Measurements from ENCODE around the gene TDRD15. TPM values are rescaled to one million over a fixed set of nuclear protein-coding genes. Genes with fewer than 3 reads are reported as not detected.

Gene TDRD15
- total and polyA plus RNA-seq, 2 experiments from 2014 or later = 0.07 TPM; not detected in 1

DNA sequence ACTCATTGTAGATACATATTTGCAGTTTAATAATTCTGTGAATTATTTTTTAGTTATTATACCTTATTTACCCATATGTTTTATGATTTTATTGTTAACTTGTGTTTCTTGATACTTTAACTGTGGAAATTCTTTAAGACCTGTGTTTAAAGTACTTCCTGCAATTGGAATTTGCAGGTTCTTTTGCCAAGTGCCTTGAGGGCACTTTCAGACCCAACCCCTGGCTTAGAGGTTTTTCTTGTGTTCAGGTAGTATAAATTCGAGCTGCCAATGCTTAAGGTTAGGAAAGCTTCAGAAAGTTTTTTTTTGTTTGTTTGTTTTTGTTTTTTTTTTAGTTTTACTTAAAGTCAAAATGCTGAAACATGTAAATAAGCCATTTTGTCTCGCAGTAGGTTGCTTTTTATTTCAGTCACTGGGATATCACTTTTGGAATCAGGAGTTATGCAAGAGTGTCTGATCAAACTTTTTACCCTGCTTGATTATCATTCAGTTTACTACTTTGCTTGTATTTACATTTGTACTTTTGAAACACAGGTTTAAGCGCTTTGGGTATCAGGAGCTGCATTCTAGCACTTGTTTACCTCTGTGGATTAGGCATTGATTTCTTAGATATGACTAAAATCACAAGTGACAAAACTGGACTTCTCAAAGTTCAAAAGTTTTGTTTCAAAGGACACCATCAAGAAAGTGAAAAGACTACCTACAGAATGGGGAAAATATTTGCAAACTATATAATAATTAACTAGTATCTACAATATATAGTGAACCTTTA, 31.8 kb downstream of the TDRD15 start:
- H3K27ac ChIP-seq = no peak overlapping the region
- no peaks in the 10 kb centered on the region for H3K36me3 ChIP-seq (replicated peaks; ENCODE audit: insufficient read depth, low read depth)
- H3K27me3 ChIP-seq = no peaks in the 10 kb centered on the region
- H3K4me3 ChIP-seq = no peak overlapping the region
- WGBS (ENCODE audit: low lambda C conversion rate, missing lambda C conversion rate) = 47% methylated on average over 3 of the region's 3 CpGs
- DNase-seq (ENCODE audit: low spot score) = no peak
- H3K4me2 ChIP-seq = no peak overlapping the region
- no peaks in the 10 kb centered on the region for H3K9me3 ChIP-seq (ENCODE audit: low read depth)
- H2AFZ ChIP-seq = no peak overlapping the region
- no peaks in the 10 kb centered on the region for H3K4me1 ChIP-seq (ENCODE audit: insufficient read depth)
- no peak for TF ChIP-seq EZH2 (IDR thresholded peaks at IDR 0.05; ENCODE audit: borderline replicate concordance)
- TF ChIP-seq, protein P1, sequence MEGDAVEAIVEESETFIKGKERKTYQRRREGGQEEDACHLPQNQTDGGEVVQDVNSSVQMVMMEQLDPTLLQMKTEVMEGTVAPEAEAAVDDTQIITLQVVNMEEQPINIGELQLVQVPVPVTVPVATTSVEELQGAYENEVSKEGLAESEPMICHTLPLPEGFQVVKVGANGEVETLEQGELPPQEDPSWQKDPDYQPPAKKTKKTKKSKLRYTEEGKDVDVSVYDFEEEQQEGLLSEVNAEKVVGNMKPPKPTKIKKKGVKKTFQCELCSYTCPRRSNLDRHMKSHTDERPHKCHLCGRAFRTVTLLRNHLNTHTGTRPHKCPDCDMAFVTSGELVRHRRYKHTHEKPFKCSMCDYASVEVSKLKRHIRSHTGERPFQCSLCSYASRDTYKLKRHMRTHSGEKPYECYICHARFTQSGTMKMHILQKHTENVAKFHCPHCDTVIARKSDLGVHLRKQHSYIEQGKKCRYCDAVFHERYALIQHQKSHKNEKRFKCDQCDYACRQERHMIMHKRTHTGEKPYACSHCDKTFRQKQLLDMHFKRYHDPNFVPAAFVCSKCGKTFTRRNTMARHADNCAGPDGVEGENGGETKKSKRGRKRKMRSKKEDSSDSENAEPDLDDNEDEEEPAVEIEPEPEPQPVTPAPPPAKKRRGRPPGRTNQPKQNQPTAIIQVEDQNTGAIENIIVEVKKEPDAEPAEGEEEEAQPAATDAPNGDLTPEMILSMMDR (IDR thresholded peaks at IDR 0.05; ENCODE audit: poor library complexity) = no peak
- TF ChIP-seq EZH2phosphoT487 (IDR thresholded peaks at IDR 0.05; ENCODE audit: low read depth, severe bottlenecking, unreplicated experiment) = no peak
- H3K9me2 ChIP-seq (replicated peaks; ENCODE audit: insufficient read depth) = no peaks in the 10 kb centered on the region
- H3K79me2 ChIP-seq = no peaks in the 10 kb centered on the region
- no peaks in the 10 kb centered on the region for H4K20me1 ChIP-seq (ENCODE audit: insufficient read depth, poor library complexity, severe bottlenecking)

DNA sequence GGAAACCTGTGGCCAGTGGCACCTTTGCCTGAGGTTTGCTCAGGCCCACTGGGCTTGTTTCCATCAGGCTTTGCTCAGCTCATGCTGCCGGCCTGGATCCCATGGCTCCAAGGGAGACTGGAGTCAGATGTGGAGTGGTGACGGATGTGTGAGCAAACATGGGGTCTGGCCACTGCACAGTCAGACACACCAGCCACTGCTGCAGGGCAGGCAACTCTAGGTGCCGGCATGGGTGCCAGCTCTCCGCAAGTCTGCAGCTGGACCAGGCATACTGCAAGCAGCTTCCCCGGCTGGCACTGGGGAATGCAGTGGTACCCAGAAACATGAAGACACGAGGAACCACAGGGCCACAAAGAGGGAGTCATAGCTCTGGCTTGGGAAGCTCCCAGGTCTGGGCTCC, 37.4 kb downstream of the TDRD15 start:
- WGBS (ENCODE audit: low lambda C conversion rate, missing lambda C conversion rate) = 95% methylated on average over 6 of the region's 6 CpGs
- no peaks in the 10 kb centered on the region for H3K36me3 ChIP-seq (replicated peaks; ENCODE audit: insufficient read depth, low read depth)
- no peaks in the 10 kb centered on the region for H3K27me3 ChIP-seq
- no peak overlapping the region for H2AFZ ChIP-seq
- H3K9me2 ChIP-seq (replicated peaks; ENCODE audit: insufficient read depth) = no peaks in the 10 kb centered on the region
- H3K4me2 ChIP-seq = no peak overlapping the region
- no peak overlapping the region for H3K27ac ChIP-seq
- H3K79me2 ChIP-seq = no peaks in the 10 kb centered on the region
- H3K4me3 ChIP-seq = no peak overlapping the region
- H3K9me3 ChIP-seq (ENCODE audit: low read depth) = no peaks in the 10 kb centered on the region
- no peak for DNase-seq (ENCODE audit: low spot score)
- H4K20me1 ChIP-seq (ENCODE audit: insufficient read depth, poor library complexity, severe bottlenecking) = no peaks in the 10 kb centered on the region
- no peaks in the 10 kb centered on the region for H3K4me1 ChIP-seq (ENCODE audit: insufficient read depth)
- TF ChIP-seq EZH2 (IDR thresholded peaks at IDR 0.05; ENCODE audit: borderline replicate concordance) = no peak
- no peak for TF ChIP-seq EZH2phosphoT487 (IDR thresholded peaks at IDR 0.05; ENCODE audit: low read depth, severe bottlenecking, unreplicated experiment)
- TF ChIP-seq, protein P1 (IDR thresholded peaks at IDR 0.05; ENCODE audit: poor library complexity) = no peak

DNA sequence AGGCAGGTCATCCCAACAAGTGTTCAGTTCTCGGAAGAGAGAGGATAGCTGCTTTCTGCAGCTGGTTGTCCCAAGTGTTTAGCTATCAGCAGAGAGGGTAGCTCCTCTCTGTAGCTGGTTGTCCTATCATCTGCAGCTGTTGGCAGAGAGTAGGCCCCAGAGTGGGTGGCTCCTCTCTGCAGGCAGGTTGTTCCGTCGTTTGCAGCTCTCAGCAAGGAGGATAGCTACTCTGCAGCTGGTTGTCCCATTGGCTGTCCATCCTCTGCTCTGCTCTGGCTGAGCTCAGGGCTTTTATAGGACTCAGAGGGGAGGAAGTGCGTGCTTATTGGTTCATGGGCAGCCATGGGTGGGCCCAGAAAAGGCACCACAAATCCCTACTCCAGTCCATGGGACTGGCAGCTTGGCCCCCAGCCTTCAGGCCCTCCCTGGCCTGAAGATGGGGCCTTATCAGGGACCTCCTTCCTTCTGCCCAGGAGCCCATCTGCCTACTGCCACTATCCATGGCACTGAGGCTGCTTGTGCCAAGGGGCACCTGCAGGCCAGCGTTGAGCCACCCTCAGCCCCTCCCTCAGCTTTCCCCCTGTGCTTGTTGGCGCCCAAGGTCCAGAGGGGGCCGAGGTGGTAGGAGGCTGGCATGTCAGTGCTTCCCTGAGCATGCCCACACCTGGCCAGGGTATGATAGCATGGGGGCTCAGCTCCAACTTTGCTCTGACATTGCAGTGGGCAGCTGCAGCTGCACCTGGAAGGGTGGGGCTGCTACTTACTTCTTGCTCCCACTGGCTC, 38.3 kb downstream of the TDRD15 start:
- Histone ChIP-seq H3K4me3 (no peak overlapping the region), H3K9me3 (ENCODE audit: low read depth) (no peaks in the 10 kb centered on the region), H3K36me3 (replicated peaks; ENCODE audit: insufficient read depth, low read depth) (no peaks in the 10 kb centered on the region), H4K20me1 (ENCODE audit: insufficient read depth, poor library complexity, severe bottlenecking) (no peaks in the 10 kb centered on the region), H3K79me2 (no peaks in the 10 kb centered on the region), H3K4me2 (no peak overlapping the region), H3K27me3 (no peaks in the 10 kb centered on the region), H2AFZ (no peak overlapping the region), H3K27ac (no peak overlapping the region), H3K4me1 (ENCODE audit: insufficient read depth) (no peaks in the 10 kb centered on the region), H3K9me2 (replicated peaks; ENCODE audit: insufficient read depth) (no peaks in the 10 kb centered on the region)
- WGBS (ENCODE audit: low lambda C conversion rate, missing lambda C conversion rate) = 86% methylated on average over 7 of the region's 7 CpGs
- no peak for DNase-seq (ENCODE audit: low spot score)
- TF ChIP-seq EZH2phosphoT487 (IDR thresholded peaks at IDR 0.05; ENCODE audit: low read depth, severe bottlenecking, unreplicated experiment) = no peak
- TF ChIP-seq EZH2 (IDR thresholded peaks at IDR 0.05; ENCODE audit: borderline replicate concordance) = no peak
- TF ChIP-seq, protein P1 (IDR thresholded peaks at IDR 0.05; ENCODE audit: poor library complexity) = no peak
